GM21619 (cell line): ENCODE results near the gene OSBPL1A.

Experiments used
- ATAC-seq: cut with Tn5 transposase; IDR thresholded peaks from one replicate; pipeline ENCODE4 v1.9.1; 2021; ENCODE audit not compliant: unreplicated experiment

OSBPL1A gene

GRCh38 chr18:24270358-24270936 is 127.2 kb downstream of the OSBPL1A start:
- ATAC-seq: no peak

- no peak for ATAC-seq
These were observed 128.7 kb downstream of the OSBPL1A start for GRCh38 chr18:24268784-24269550.

GRCh38 chr18:24267878-24268277 is 129.7 kb downstream of the OSBPL1A start:
- no peak for ATAC-seq

GRCh38 chr18:24266131-24266530 is 131.5 kb downstream of the OSBPL1A start:
- no peak for ATAC-seq

- ATAC-seq: no peak
These were observed 132.0 kb downstream of the OSBPL1A start for GRCh38 chr18:24265502-24266064.

- ATAC-seq: no peak
These were observed 134.6 kb downstream of the OSBPL1A start for GRCh38 chr18:24263050-24263449.

- no peak for ATAC-seq
These were observed 135.5 kb downstream of the OSBPL1A start for GRCh38 chr18:24262087-24262486.

GRCh38 chr18:24259869-24260641 is 137.6 kb downstream of the OSBPL1A start:
- ATAC-seq: no peak

- no peak for ATAC-seq
These were observed 143.6 kb downstream of the OSBPL1A start for GRCh38 chr18:24254071-24254470.

- no peak for ATAC-seq
These were observed 147.9 kb downstream of the OSBPL1A start for GRCh38 chr18:24249716-24250115.

- no peak for ATAC-seq
These were observed 149.3 kb downstream of the OSBPL1A start for GRCh38 chr18:24248359-24248758.

GRCh38 chr18:24246143-24246542 is 151.5 kb downstream of the OSBPL1A start:
- peak; percentile 97 for ATAC-seq

- ATAC-seq: no peak
These were observed 152.9 kb downstream of the OSBPL1A start for GRCh38 chr18:24244698-24245097.

GRCh38 chr18:24243677-24244076 is 153.9 kb downstream of the OSBPL1A start:
- no peak for ATAC-seq

- no peak for ATAC-seq
These were observed 158.3 kb downstream of the OSBPL1A start for GRCh38 chr18:24239341-24239740.

GRCh38 chr18:24238387-24238786 is 159.2 kb downstream of the OSBPL1A start:
- no peak for ATAC-seq

GRCh38 chr18:24234850-24235418 is 162.7 kb downstream of the OSBPL1A start:
- ATAC-seq: no peak

GRCh38 chr18:24234330-24234729 is 163.3 kb downstream of the OSBPL1A start:
- ATAC-seq: no peak

GRCh38 chr18:24232800-24233199 is 164.8 kb downstream of the OSBPL1A start:
- no peak for ATAC-seq

GRCh38 chr18:24231773-24232735 is 165.6 kb downstream of the OSBPL1A start:
- no peak for ATAC-seq
